ENCODE data around the gene TREM2.

DNA sequence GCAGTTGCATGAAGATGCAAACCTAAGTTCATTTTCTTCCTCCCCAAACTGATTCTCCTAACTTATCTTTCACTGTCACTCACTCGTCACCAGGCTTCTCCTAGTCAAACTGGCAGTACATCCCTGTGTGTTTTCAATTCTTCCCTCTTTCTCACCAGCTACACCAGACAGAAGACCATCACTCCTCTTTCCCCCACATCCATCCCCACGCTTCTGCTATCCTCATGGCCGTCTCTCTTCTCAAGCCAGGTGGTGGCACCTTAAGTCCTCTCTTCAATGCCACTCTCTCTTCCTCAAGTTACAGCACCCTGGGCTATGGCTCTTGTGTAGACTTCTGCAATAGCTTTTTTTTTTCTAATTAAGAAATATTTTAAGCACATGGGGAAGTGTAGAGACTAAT is 14.4 kb upstream of the TREM2 start:
- TF ChIP-seq, protein P1, sequence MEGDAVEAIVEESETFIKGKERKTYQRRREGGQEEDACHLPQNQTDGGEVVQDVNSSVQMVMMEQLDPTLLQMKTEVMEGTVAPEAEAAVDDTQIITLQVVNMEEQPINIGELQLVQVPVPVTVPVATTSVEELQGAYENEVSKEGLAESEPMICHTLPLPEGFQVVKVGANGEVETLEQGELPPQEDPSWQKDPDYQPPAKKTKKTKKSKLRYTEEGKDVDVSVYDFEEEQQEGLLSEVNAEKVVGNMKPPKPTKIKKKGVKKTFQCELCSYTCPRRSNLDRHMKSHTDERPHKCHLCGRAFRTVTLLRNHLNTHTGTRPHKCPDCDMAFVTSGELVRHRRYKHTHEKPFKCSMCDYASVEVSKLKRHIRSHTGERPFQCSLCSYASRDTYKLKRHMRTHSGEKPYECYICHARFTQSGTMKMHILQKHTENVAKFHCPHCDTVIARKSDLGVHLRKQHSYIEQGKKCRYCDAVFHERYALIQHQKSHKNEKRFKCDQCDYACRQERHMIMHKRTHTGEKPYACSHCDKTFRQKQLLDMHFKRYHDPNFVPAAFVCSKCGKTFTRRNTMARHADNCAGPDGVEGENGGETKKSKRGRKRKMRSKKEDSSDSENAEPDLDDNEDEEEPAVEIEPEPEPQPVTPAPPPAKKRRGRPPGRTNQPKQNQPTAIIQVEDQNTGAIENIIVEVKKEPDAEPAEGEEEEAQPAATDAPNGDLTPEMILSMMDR (conservative IDR thresholded peaks at IDR 0.05 in 1 of 2, IDR thresholded peaks at IDR 0.05 in 1 of 2; ENCODE audit: low read depth in 1 of 2, low read length in 2 of 2) = no peak
- TF ChIP-seq EZH2 (IDR thresholded peaks at IDR 0.05; ENCODE audit: low read length, missing control alignments) = no peak
